ENCODE results near the gene PTPRJ.

- TF ChIP-seq CTCF (IDR thresholded peaks at IDR 0.05; ENCODE audit: insufficient read depth, low read depth, low read length) (no peak), EZH2 (IDR thresholded peaks at IDR 0.05; ENCODE audit: insufficient read depth, low read length) (no peak)
Measured at GRCh38 chr11:48014917-48015316, 34.6 kb downstream of the PTPRJ start.

All from astrocyte (in vitro differentiated cells and primary cell).